IMR-90 (cell line): ENCODE results near the gene SRPK1.

Source experiments
- CTCF ChIP-seq: conservative IDR thresholded peaks from 2 replicates; pipeline ENCODE4 v1.5.1; 2012; ENCODE audit warnings: mild to moderate bottlenecking, low read depth, low read length, improper control_type of control experiment
- POLR2A ChIP-seq: IDR thresholded peaks from 2 replicates; pipeline ENCODE4 v1.6.1; 2012; ENCODE audit warnings: mild to moderate bottlenecking, low read depth, low read length
- RCOR1 ChIP-seq: IDR thresholded peaks from 2 replicates; pipeline ENCODE4 v1.6.1; 2012; ENCODE audit warnings: mild to moderate bottlenecking, low read length, improper control_type of control experiment; ENCODE audit not compliant: insufficient replicate concordance

GRCh38 chr6:35787266-35788218, 133.4 kb downstream of the SRPK1 start:
- no peak for TF ChIP-seq CTCF
- no peak for TF ChIP-seq RCOR1
- TF ChIP-seq POLR2A = no peak
